Parietal lobe (tissue), 1 donor: ENCODE data around the gene MAN2B2. TPM values are rescaled to one million over a fixed set of nuclear protein-coding genes. Genes with fewer than 3 reads are reported as not detected.

ENCODE experiments used
- total RNA-seq: library from RNA; depleted of rRNA; stranded (reverse); fragments of >200 nt; gene quantifications from one replicate; pipeline ENCODE4 v1.2.3, GENCODE V29; 2014

Gene MAN2B2
- total RNA-seq, result 11.0 TPM

GRCh38 chr4:6574747-6575502 is at the start of gene MAN2B2:
TSS of gene MAN2B2 (plus strand) at chr4:6575189. CDS start at chr4:6575211, 22 bp downstream.

GRCh38 chr4:6640292-6641163 is 65.5 kb downstream of the MAN2B2 start, which contains the start of gene MRFAP1:
TSS of gene MRFAP1 (plus strand) at chr4:6640685. CDS start at chr4:6640863, 178 bp downstream.

Other genes with a start within 250 kb of the MAN2B2 start
- 60.7 TPM for gene PPP2R2C, start 102.6 kb upstream of the MAN2B2 start, total RNA-seq
- gene MRFAP1, start 65.5 kb downstream of the MAN2B2 start, total RNA-seq, result 67.0 TPM
- 0.31 TPM for gene S100P, start 118.7 kb downstream of the MAN2B2 start, total RNA-seq
- 87.0 TPM for gene MRFAP1L1, start 134.7 kb downstream of the MAN2B2 start, total RNA-seq
- gene BLOC1S4, start 141.0 kb downstream of the MAN2B2 start, total RNA-seq, result 12.5 TPM
- 64.8 TPM for gene KIAA0232, start 207.5 kb downstream of the MAN2B2 start, total RNA-seq